Measurements from ENCODE around the gene OR2Y1.
"Not testable (repeated sequence)": the region's sequence is repeated elsewhere in the genome, so short reads cannot be mapped to it uniquely, and the experiment has no call there.

Gene OR2Y1, protein sequence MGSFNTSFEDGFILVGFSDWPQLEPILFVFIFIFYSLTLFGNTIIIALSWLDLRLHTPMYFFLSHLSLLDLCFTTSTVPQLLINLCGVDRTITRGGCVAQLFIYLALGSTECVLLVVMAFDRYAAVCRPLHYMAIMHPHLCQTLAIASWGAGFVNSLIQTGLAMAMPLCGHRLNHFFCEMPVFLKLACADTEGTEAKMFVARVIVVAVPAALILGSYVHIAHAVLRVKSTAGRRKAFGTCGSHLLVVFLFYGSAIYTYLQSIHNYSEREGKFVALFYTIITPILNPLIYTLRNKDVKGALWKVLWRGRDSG

DNA sequence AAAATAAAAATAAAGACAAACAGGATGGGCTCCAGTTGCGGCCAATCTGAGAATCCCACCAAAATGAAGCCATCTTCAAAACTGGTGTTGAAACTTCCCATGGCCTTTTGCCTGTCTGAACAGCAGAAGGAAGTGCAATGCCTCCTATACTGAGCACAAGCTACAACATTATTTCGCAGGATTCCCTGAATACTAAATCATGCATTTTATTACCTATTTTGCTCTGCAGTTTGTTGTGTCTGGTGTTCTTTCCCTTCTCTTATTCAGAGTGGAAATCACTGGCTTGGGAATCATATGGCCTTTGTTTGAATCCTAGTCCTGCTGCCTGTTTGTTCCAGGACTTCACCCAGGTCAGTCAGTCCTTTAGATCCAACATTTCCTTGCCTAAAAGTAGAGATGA is at the start of gene OR2Y1:
OR2Y1 (minus strand) TSS at position 101 of the 400 bp plus-strand sequence; CDS start at position 101, 0 bp downstream.
- no peaks in the 10 kb centered on the region for H3K4me1 Mint-ChIP-seq (ENCODE audit: low read depth)
- no peaks in the 10 kb centered on the region for H3K36me3 Mint-ChIP-seq (ENCODE audit: low read depth)
- no peak for DNase-seq
- H3K9me3 Mint-ChIP-seq, result no peaks in the 10 kb centered on the region
- peaks cover 25% of the 10 kb centered on the region for H3K27me3 Mint-ChIP-seq
- H3K4me3 Mint-ChIP-seq, result no peak within 1 kb of the TSS
- H3K27ac Mint-ChIP-seq, result no peak within 1 kb of the TSS

DNA sequence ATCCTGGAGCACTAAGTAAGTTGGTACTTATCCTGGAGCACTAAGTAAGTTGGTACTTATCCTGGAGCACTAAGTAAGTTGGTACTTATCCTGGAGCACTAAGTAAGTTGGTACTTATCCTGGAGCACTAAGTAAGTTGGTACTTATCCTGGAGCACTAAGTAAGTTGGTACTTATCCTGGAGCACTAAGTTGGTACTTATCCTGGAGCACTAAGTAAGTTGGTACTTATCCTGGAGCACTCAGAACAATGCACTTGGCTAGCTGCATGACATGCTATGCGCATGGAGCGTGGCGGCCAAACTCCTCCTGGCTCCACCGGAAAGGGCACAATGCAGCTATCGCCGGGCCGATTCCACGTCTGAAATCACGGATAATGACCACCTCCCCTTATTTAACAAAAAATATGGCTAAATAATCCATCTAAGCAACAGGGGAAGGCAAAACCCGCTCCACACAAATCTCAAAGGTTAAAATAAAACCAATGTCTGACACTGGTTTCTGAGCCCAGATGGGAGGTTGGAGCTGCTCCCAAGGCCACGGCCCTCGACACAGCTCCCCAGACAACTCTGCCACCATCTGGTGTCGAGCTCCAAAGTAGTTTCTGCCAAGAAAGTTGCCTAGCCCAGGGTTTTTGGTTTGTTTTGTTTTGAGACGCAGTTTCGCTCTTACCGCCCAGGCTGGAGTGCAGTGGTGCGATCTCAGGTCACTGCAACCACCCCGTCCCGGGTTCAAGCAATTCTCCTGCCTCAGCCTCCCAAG is 49.0 kb upstream of the OR2Y1 start:
- peaks cover 44% of the 10 kb centered on the region for H3K4me1 Mint-ChIP-seq (ENCODE audit: low read depth)
- not testable (repeated sequence) for H3K4me3 Mint-ChIP-seq, H3K9me3 Mint-ChIP-seq, DNase-seq, H3K27me3 Mint-ChIP-seq
- H3K27ac Mint-ChIP-seq, result peak overlapping the region; percentile 26
- peaks cover 63% of the 10 kb centered on the region for H3K36me3 Mint-ChIP-seq (ENCODE audit: low read depth)

DNA sequence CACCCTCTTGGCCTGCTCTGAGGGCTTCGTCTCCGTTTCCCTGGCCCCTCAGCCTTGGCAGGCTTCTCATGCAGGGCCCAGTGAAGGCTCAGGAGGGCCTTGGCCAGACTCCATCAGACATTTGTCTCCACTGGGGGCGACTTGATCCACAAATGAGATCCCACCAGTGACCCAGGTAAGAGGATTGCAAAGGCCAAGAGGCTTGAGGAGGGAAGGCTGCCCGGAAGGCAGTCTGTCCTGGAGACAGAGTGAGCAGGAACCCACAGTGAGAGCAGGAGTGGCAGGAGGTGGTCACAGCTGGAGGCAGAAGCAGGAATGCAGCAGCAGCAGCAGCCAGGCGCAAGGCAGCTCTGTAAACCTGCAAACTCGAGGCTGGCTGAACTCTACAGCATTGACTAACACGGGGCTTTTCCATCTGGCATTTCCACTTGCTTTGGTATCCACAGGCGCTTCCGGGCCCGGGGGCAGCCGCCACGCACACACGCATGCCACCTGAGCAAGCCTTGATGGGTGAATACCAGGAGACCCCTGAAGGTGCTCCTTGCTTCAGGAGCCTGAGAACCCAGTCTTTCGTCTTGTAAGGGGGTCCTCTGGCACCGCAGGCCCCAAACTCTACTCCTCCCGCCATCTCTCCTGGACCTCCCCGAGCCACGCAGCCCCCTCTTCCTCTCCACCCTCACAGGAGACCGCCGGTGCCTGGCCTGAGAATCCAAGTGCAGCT is 48.0 kb upstream of the OR2Y1 start:
- peaks cover 41% of the 10 kb centered on the region for H3K4me1 Mint-ChIP-seq (ENCODE audit: low read depth)
- H3K27me3 Mint-ChIP-seq, result no peaks in the 10 kb centered on the region
- peak overlapping the region; percentile 85 for H3K27ac Mint-ChIP-seq
- no peak for DNase-seq
- H3K9me3 Mint-ChIP-seq, result no peaks in the 10 kb centered on the region
- H3K36me3 Mint-ChIP-seq (ENCODE audit: low read depth), result peaks cover 53% of the 10 kb centered on the region
- H3K4me3 Mint-ChIP-seq, result no peak overlapping the region

DNA sequence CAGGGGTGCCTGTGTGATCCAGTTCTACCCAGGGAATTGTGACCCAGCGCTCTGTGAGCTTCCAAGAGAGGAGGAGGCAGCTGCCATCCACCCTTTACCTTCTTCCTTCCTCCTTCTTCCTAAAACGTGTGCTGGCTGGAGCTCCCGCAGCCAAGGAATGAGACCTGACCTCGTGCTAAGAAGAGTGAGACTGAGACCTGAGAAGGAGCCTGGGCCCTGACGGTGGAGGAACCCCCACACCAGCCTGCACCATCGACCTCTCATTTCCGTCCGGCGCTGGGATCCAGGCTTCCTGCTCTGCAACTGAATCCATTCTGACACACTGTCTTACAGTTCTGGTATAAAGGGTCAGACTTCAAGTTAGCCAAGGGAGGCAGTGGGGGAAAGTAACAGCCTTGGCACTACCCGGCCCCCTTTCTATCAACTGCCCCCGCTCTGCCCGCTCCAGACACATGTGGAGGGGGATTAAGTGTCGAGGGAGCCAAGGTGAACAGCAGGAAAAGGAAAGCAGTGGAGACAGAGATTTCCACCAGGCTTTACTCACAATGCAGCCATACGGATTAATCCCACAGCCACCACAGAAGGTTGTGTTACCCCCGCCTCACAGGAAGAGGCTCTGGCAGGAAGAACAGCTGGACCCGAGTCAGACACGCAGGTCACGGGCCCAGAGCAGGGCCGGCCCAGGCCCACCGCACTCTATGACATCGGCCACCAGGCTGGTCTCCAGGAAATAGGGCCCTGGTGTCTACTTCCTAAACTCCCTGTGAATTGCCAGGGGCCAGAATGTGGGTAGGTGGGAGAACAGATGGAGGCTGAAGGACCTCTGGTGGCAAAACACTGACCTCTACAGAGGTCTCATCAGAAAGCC is 46.9 kb upstream of the OR2Y1 start:
- Mint-ChIP-seq H3K4me3 (no peak overlapping the region), H3K9me3 (no peaks in the 10 kb centered on the region)

DNA sequence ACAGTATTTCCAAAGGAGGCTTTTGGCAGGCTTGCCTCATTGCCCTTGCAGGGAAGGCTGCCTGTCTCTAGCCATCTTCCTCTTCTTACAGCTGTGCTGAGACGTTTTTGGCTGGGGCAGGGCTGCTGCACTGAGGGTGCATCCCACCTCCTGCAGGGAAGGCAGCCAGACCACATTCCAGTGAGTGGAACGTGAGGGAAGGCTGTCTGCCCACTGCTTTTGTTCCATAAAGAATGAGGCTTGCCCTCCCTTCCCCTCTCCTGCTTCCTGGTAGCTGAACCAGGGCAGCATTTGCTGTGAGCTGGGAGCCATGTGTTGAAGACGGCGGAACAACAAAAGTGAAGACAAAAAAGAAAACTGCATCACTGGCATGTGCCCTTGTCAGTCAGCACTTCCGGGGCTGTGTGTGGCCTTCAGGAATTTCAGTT is 46.0 kb upstream of the OR2Y1 start:
- no peak for DNase-seq
- H3K36me3 Mint-ChIP-seq (ENCODE audit: low read depth), result peaks cover 34% of the 10 kb centered on the region
- H3K27me3 Mint-ChIP-seq, result no peaks in the 10 kb centered on the region
- no peaks in the 10 kb centered on the region for H3K9me3 Mint-ChIP-seq
- H3K27ac Mint-ChIP-seq, result peak overlapping the region; percentile 85
- no peak overlapping the region for H3K4me3 Mint-ChIP-seq
- H3K4me1 Mint-ChIP-seq (ENCODE audit: low read depth), result peaks cover 38% of the 10 kb centered on the region

More for the DNA sequence above, 46.9 kb upstream of the OR2Y1 start:
- no peak for DNase-seq
- Mint-ChIP-seq H3K36me3 (ENCODE audit: low read depth) (peaks cover 43% of the 10 kb centered on the region), H3K27me3 (no peaks in the 10 kb centered on the region), H3K4me1 (ENCODE audit: low read depth) (peaks cover 42% of the 10 kb centered on the region), H3K27ac (peak overlapping the region; percentile 85)

DNA sequence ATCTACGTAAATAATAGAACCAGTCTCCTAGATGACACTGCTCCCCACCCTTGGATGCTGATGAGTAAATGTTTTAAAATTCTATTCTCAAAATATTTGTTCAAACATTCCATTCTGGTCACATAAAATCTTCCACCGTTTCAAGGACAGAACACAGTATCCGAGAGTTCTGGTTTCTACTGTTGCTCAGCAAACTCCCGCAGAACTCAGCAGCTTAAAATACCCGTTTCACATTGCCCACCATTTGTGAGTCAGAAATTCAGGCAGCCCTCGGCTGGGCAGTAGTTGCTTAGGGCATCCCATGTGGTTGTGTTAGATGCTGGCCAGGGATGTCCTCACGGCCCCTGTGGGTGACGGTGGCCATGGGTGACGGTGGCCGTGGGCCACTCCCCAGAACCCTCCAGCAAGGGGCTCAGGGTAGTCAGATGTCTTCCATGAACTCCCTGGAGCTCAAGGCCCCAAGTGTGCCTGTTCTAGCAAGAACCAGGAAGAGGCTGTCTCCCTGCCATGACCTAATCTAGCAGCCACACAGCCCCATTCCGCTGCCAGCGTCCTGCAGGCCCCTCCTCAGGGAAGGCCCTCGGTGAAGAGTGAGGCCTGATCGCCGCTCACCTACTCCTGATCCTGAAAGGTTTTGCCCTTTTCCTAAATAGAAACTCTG is 45.4 kb upstream of the OR2Y1 start:
- Mint-ChIP-seq H3K36me3 (ENCODE audit: low read depth) (peaks cover 28% of the 10 kb centered on the region), H3K4me3 (no peak overlapping the region), H3K27me3 (no peaks in the 10 kb centered on the region), H3K4me1 (ENCODE audit: low read depth) (peaks cover 35% of the 10 kb centered on the region), H3K27ac (peak overlapping the region; percentile 85), H3K9me3 (no peaks in the 10 kb centered on the region)
- no peak for DNase-seq

DNA sequence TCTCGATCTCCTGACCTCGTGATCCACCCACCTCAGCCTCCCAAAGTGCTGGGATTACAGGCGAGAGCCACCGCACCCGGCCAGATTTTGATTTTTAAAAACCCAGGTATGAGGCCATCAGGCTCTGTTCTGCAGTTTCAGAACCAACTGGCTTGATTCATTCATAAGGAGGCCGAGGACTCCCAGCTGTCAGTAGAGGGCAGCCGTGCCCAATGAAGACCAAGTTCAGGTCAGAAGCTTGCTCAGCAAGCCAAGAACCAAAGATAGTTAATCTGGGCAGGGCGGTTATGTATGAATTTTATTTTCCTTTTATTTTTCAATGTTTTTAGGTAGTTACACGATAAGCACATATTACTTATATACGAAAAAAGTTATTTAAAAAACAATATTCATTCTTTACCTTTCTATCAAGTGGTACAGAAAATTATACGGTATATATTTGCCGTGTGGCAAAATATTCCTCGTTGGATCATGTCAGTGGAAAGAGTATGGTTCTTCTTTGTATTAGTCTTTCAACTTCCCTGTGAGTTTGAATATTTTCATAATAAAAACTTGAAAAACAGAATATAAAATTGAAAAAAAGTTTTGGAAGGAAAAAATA is 44.7 kb upstream of the OR2Y1 start:
- Mint-ChIP-seq H3K27ac (no peak overlapping the region), H3K4me1 (ENCODE audit: low read depth) (peaks cover 34% of the 10 kb centered on the region), H3K9me3 (no peaks in the 10 kb centered on the region)

DNA sequence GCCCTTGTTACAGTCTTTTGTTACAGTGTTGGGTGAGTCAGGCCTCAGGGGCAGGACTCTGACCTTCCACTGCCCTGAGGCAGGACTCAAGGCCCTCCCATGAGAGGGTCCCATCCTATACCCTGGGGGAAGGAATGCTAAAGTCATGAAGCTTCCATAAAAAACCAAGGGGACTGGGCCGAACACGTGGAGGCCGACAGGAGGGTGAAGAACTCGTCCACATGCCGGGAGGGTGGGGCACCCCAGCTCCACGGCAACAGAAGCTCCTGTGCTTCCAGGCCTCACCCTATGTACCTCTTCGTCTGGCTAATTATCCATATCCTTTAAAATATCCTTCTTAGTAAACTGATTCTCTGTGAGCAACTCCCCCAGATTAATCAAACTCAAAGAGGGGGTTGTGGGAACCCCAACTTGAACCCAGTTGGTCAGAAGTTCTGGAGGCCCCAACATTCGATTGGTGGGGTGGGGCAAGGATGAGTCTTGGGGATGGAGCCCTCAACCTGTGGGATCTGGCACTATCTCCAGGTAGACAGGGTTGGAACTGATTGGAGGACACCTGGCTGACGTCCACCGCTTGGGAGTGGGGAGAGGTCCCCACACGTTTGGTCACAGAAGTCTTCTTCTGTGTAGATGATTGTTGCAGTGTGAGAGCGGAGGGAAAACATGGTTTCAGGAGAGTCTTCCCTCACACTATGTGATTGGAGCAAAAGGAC is 43.6 kb upstream of the OR2Y1 start:
- Mint-ChIP-seq H3K36me3 (ENCODE audit: low read depth) (peaks cover 12% of the 10 kb centered on the region), H3K9me3 (no peaks in the 10 kb centered on the region), H3K4me3 (no peak overlapping the region), H3K4me1 (ENCODE audit: low read depth) (peaks cover 32% of the 10 kb centered on the region), H3K27ac (no peak overlapping the region), H3K27me3 (no peaks in the 10 kb centered on the region)
- no peak for DNase-seq

More for the DNA sequence above, 44.7 kb upstream of the OR2Y1 start:
- no peaks in the 10 kb centered on the region for H3K27me3 Mint-ChIP-seq
- DNase-seq, result peak; percentile 75
- no peak overlapping the region for H3K4me3 Mint-ChIP-seq
- peaks cover 22% of the 10 kb centered on the region for H3K36me3 Mint-ChIP-seq (ENCODE audit: low read depth)

DNA sequence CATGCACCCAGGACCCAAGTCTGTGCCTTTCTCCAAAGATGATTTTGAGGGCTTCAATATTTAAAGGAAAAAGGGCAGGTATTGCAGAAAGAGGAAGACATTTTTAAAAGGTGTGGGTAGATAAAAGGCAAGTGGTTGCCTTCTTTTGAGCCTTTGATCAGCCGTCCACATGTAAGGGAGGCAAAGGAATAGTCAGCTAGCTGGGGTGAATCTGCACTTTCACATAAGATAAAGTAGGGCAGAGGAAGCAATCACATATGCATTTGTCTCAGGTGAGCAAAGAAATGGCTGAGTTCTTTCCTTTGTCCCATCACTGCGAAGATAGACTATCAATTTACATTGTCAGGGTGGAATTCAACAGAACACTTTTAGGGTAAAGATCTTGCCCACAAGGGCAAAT is 42.9 kb upstream of the OR2Y1 start:
- H3K9me3 Mint-ChIP-seq, result no peaks in the 10 kb centered on the region
- H3K4me3 Mint-ChIP-seq, result no peak overlapping the region
- no peak overlapping the region for H3K27ac Mint-ChIP-seq
- peaks cover 29% of the 10 kb centered on the region for H3K4me1 Mint-ChIP-seq (ENCODE audit: low read depth)
- no peaks in the 10 kb centered on the region for H3K27me3 Mint-ChIP-seq
- no peak for DNase-seq
- H3K36me3 Mint-ChIP-seq (ENCODE audit: low read depth), result peaks cover 5% of the 10 kb centered on the region

DNA sequence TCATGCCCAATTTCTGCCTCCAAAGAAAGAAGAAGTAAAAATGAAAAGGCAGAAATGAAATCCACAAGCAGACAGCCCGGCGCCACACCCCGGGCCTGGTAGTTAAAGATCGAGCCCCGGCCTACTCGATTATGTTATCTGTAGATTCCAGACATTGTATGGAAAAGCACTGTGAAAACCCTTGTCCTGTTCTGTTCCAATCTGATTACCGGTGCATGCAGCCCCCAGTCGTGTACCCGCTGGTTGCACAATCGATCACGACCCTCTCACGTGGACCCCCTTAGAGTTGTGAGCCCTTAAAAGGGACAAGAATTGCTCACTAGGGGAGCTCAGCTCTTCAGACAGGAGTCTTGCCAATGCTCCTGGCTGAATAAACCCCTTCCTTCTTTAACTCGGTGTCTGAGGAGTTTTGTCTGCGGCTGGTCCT is 42.1 kb upstream of the OR2Y1 start:
- DNase-seq; H3K27me3 Mint-ChIP-seq; H3K4me3 Mint-ChIP-seq; H3K9me3 Mint-ChIP-seq; H3K36me3 Mint-ChIP-seq (ENCODE audit: low read depth); H3K27ac Mint-ChIP-seq: not testable (repeated sequence)
- peaks cover 24% of the 10 kb centered on the region for H3K4me1 Mint-ChIP-seq (ENCODE audit: low read depth)

DNA sequence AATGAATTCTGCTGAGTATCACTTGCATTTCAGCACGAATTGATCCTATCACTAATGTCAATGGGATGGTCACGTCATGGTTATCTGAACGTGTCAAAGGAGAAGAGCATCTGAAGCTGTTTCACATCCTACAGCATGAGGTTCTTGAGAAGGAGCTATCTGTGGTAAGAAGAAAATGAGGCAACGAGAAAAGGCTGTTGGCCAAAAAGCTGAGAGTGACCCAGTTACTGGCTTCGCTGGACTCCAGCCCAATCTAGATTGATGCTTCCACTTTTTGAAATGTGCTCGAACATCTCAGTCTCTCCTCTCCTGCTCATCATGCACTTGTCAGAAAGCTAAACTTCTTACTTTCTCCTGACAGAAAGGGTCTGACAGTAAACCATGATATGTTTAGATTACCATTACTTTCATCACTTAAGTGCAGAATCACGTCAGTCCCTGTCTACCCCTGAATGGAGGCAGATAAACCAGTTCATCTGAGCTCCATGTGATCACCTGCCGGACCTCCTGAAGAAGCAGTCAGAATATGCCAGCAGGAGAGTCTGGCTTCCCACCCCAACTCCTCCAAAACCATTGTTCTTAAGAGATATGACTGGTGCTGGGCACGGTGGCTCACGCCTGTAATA is 40.2 kb upstream of the OR2Y1 start:
- peaks cover 4% of the 10 kb centered on the region for H3K27me3 Mint-ChIP-seq
- H3K4me3 Mint-ChIP-seq, result no peak overlapping the region
- H3K4me1 Mint-ChIP-seq (ENCODE audit: low read depth), result peaks cover 8% of the 10 kb centered on the region
- no peak for DNase-seq
- no peaks in the 10 kb centered on the region for H3K36me3 Mint-ChIP-seq (ENCODE audit: low read depth)
- H3K9me3 Mint-ChIP-seq, result no peaks in the 10 kb centered on the region
- H3K27ac Mint-ChIP-seq, result no peak overlapping the region

DNA sequence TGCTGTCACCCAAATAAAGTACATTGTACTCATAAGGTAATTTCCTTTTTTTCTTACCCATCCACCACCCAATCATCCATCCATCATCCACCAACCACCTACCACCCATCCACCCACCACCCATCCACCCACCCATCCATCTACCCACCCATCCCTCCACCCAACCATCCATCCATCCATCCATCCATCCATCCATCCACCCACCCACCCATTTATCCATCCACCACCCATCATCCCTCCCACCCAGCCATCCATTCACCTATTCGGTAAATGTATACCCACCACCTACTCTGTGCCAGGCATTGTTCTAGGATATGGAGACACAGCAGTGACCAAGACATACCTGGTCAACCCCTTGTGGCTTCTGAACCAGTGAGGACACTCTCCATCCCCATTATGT is 37.6 kb upstream of the OR2Y1 start:
- Mint-ChIP-seq H3K4me3 (no peak overlapping the region), H3K4me1 (ENCODE audit: low read depth) (no peaks in the 10 kb centered on the region), H3K27me3 (peaks cover 20% of the 10 kb centered on the region), H3K9me3 (peaks cover 6% of the 10 kb centered on the region), H3K36me3 (ENCODE audit: low read depth) (no peaks in the 10 kb centered on the region), H3K27ac (no peak overlapping the region)
- no peak for DNase-seq

All from activated T-cell treated with anti-CD3 and anti-CD28 coated beads, Interleukin-2, amount 50 U/mL, for 24 hours (primary cell).